B cell (primary cell): ENCODE results near the gene ZDHHC14.

ENCODE experiments used
- EZH2 ChIP-seq: IDR thresholded peaks from 2 replicates; pipeline ENCODE4 v1.6.1; 2012; ENCODE audit warnings: borderline replicate concordance, low read depth, mild to moderate bottlenecking, moderate library complexity, low read length; ENCODE audit not compliant: insufficient read depth, poor library complexity, severe bottlenecking
- TF ChIP-seq, protein P1 (sequence below): fragments of 200-600 bp; IDR thresholded peaks from one replicate; pipeline ENCODE4 v1.8.0; 2022; ENCODE audit warnings: antibody characterized with exemption, mild to moderate bottlenecking

DNA sequence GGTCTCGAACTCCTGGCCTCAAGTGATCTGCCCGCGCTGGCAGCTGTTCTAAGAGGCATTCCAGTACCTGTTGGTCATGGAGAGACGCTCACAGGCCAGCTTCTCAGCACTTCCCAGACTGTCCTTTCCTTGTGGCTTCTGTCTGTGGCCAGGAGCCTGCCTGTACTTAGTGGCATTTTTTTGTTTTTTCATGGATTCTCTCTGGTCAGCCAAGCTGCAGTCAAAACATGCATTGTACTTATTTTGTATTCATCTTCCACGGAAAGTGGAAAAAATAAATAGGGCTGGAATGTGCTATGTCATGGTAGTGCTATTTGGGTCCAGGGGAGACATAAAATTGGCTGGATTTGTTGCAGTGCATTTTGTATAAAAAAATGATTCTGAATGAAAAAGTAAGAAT lies 29.1 kb downstream of the ZDHHC14 start:
- no peak for TF ChIP-seq EZH2
- TF ChIP-seq, protein P1, sequence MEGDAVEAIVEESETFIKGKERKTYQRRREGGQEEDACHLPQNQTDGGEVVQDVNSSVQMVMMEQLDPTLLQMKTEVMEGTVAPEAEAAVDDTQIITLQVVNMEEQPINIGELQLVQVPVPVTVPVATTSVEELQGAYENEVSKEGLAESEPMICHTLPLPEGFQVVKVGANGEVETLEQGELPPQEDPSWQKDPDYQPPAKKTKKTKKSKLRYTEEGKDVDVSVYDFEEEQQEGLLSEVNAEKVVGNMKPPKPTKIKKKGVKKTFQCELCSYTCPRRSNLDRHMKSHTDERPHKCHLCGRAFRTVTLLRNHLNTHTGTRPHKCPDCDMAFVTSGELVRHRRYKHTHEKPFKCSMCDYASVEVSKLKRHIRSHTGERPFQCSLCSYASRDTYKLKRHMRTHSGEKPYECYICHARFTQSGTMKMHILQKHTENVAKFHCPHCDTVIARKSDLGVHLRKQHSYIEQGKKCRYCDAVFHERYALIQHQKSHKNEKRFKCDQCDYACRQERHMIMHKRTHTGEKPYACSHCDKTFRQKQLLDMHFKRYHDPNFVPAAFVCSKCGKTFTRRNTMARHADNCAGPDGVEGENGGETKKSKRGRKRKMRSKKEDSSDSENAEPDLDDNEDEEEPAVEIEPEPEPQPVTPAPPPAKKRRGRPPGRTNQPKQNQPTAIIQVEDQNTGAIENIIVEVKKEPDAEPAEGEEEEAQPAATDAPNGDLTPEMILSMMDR, result no peak
